GM19035 (cell line): Measurements from ENCODE around the gene ST6GAL1.

Source experiments
- ATAC-seq: cut with Tn5 transposase; IDR thresholded peaks from one replicate; pipeline ENCODE4 v1.9.1; 2021; ENCODE audit not compliant: unreplicated experiment

The ST6GAL1 gene

GRCh38 chr3:187072102-187072501, 141.8 kb downstream of the ST6GAL1 start:
- ATAC-seq = no peak

- no peak for ATAC-seq
Measured at GRCh38 chr3:187072511-187072910, 142.2 kb downstream of the ST6GAL1 start.

GRCh38 chr3:187073581-187074098, 143.3 kb downstream of the ST6GAL1 start:
- ATAC-seq = no peak

GRCh38 chr3:187074846-187075245, 144.5 kb downstream of the ST6GAL1 start:
- ATAC-seq = no peak

GRCh38 chr3:187076297-187076696, 146.0 kb downstream of the ST6GAL1 start:
- ATAC-seq = no peak

- no peak for ATAC-seq
Measured at GRCh38 chr3:187077085-187077484, 146.8 kb downstream of the ST6GAL1 start.

- ATAC-seq = no peak
Measured at GRCh38 chr3:187077537-187077936, 147.2 kb downstream of the ST6GAL1 start.

- no peak for ATAC-seq
Measured at GRCh38 chr3:187079090-187080022, 149.0 kb downstream of the ST6GAL1 start.

GRCh38 chr3:187080799-187081450, 150.6 kb downstream of the ST6GAL1 start:
- no peak for ATAC-seq

GRCh38 chr3:187082758-187083375, 152.5 kb downstream of the ST6GAL1 start:
- no peak for ATAC-seq

GRCh38 chr3:187084126-187084525, 153.8 kb downstream of the ST6GAL1 start:
- no peak for ATAC-seq

GRCh38 chr3:187084580-187084979, 154.3 kb downstream of the ST6GAL1 start:
- ATAC-seq = no peak

- no peak for ATAC-seq
Measured at GRCh38 chr3:187085021-187085666, 154.8 kb downstream of the ST6GAL1 start.

GRCh38 chr3:187085933-187086332, 155.6 kb downstream of the ST6GAL1 start:
- no peak for ATAC-seq

GRCh38 chr3:187086831-187087230, 156.5 kb downstream of the ST6GAL1 start:
- no peak for ATAC-seq

GRCh38 chr3:187088701-187089100, 158.4 kb downstream of the ST6GAL1 start:
- no peak for ATAC-seq

- ATAC-seq = no peak
Measured at GRCh38 chr3:187093320-187093719, 163.0 kb downstream of the ST6GAL1 start.

- no peak for ATAC-seq
Measured at GRCh38 chr3:187098923-187099512, 168.7 kb downstream of the ST6GAL1 start.

- no peak for ATAC-seq
Measured at GRCh38 chr3:187101184-187102072, 171.1 kb downstream of the ST6GAL1 start.
